Activated B cell treated with CpG ODN at 0.5 μM for 24 hours (primary cell): ENCODE results near the gene PURA. TPM values are rescaled to one million over a fixed set of nuclear protein-coding genes. Genes with fewer than 3 reads are reported as not detected.
"Not testable (repeated sequence)": the region's sequence is repeated elsewhere in the genome, so short reads cannot be mapped to it uniquely, and the experiment has no call there.

Experiments used
- ATAC-seq: fragments of 200-7000 bp; cut with Tn5 transposase; one replicate; pipeline ENCODE4 v1.10.0; 2021; ENCODE audit warnings: low read depth, mild to moderate bottlenecking, moderate library complexity
- CTCF ChIA-PET: fragments of 350-600 bp; sonication (Branson Sonifier 250); formaldehyde crosslinking; loops from one replicate; lab custom pipeline; 2021; ENCODE audit warnings: antibody characterized with exemption; lab: Charles Lee
- POLR2A ChIA-PET: fragments of 350-600 bp; sonication (Branson Sonifier 250); formaldehyde crosslinking; loops from one replicate; lab custom pipeline; 2021; ENCODE audit warnings: antibody characterized with exemption; lab: Charles Lee
- DNase-seq: peaks from one replicate; pipeline ENCODE4 v3.0.0; 2022
- H3K27ac Mint-ChIP-seq: one replicate; pipeline ENCODE4 v1.8.0; 2020; ENCODE audit warnings: mixed read lengths
- H3K27me3 Mint-ChIP-seq: one replicate; pipeline ENCODE4 v1.8.0; 2021; ENCODE audit warnings: mixed read lengths
- H3K36me3 Mint-ChIP-seq: one replicate; pipeline ENCODE4 v1.8.0; 2021; ENCODE audit warnings: low read depth, mixed read lengths
- H3K4me1 Mint-ChIP-seq: one replicate; pipeline ENCODE4 v1.8.0; 2021; ENCODE audit warnings: mixed read lengths
- H3K4me3 Mint-ChIP-seq: one replicate; pipeline ENCODE4 v1.8.0; 2020; ENCODE audit warnings: mild to moderate bottlenecking, mixed read lengths
- H3K9me3 Mint-ChIP-seq: one replicate; pipeline ENCODE4 v1.8.0; 2020; ENCODE audit warnings: mixed read lengths
- intact Hi-C: fragments of 100-400 bp; cut with micrococcal nuclease; formaldehyde crosslinking; loops from one replicate; pipeline ENCODE4 v1.15.1; 2024
- total RNA-seq: library from RNA; stranded (reverse); gene quantifications from 2 replicates; pipeline ENCODE4 v1.2.3, GENCODE V29; 2022
- TF ChIP-seq, protein P1 (sequence below): fragments of 200-600 bp; IDR thresholded peaks from one replicate; pipeline ENCODE4 v1.8.0; 2022; ENCODE audit warnings: antibody characterized with exemption, mild to moderate bottlenecking

PURA gene
- total RNA-seq, 1 donor from 2014 or later, result 14.9 TPM

DNA sequence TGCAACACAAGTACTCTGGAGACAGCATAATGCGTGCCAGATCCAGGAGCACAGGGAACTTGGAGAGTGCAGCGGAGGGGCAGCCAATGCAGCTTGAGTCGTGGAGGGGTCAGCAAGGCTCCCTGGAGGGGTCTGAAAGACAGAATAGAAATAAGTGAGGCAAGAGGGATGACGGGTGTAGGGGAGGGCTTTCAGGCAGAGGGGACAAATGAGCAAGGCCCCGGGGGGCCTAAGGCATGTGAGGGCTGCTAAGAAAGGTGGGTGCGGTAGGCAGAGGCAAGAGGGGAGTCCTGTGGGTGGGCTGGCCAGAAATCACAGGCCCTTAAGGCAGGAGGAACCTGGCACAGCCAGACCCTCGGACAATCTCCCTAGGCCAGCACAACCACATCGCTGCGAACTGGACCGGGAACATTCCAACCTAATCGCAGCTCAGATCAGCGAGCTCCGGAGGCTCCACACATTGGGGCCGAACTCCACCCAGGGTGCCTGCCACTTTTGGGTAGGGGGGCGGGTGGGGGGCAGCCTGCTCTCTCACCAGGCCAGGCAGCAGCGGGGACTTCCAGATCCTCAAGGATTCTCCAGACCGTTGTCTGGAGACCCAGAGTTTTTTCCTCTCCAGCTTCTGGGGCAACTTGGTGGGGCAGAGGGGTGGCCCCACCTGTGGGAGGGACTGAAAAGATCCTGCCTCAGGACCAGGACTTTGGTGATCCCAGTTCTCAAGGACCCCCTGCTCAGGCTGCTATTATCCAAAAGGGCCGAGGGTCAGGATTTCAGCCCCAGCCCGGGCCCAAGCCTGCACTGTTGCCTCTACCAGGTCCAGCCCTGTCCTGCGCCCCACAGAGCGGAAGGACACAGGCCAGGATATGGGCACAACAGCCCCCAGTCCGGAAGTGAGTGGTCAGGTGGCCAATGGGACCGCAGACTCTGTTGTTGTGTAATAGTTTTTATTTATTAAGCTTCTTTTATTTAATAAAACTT, 38.4 kb downstream of the PURA start:
- TF ChIP-seq, protein P1, sequence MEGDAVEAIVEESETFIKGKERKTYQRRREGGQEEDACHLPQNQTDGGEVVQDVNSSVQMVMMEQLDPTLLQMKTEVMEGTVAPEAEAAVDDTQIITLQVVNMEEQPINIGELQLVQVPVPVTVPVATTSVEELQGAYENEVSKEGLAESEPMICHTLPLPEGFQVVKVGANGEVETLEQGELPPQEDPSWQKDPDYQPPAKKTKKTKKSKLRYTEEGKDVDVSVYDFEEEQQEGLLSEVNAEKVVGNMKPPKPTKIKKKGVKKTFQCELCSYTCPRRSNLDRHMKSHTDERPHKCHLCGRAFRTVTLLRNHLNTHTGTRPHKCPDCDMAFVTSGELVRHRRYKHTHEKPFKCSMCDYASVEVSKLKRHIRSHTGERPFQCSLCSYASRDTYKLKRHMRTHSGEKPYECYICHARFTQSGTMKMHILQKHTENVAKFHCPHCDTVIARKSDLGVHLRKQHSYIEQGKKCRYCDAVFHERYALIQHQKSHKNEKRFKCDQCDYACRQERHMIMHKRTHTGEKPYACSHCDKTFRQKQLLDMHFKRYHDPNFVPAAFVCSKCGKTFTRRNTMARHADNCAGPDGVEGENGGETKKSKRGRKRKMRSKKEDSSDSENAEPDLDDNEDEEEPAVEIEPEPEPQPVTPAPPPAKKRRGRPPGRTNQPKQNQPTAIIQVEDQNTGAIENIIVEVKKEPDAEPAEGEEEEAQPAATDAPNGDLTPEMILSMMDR, result no peak
- peaks cover 8% of the 10 kb centered on the region for H3K4me1 Mint-ChIP-seq
- ChIA-PET CTCF (no interaction called here), POLR2A (no interaction called here)
- peaks cover 3% of the 10 kb centered on the region for H3K27me3 Mint-ChIP-seq
- ATAC-seq (no peak), DNase-seq (no peak)
- H3K4me3 Mint-ChIP-seq, result no peak overlapping the region
- no peaks in the 10 kb centered on the region for H3K9me3 Mint-ChIP-seq
- no peak overlapping the region for H3K27ac Mint-ChIP-seq
- intact Hi-C loops, result no loop called here
- no peaks in the 10 kb centered on the region for H3K36me3 Mint-ChIP-seq

DNA sequence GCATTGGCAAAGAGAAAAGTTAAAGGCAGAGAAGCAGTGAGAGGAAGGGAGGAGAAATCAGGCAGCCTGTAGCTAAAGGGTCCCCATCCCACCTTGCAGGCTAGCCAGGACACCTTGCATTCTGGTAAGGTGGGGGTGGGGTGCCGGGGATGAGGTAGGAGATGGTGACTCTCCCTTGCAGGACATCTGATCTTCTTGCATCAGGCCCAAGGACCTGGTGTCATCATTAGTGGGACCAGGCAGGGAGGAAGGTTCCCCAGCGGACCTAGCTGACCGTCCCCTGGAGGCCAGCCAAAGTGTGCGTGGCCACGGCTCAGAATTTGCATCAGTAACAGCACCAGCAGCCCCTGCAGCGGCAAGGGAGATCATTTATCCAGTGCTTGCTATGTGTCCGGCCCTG, 39.3 kb downstream of the PURA start:
- no peaks in the 10 kb centered on the region for H3K36me3 Mint-ChIP-seq
- TF ChIP-seq, protein P1, result no peak
- H3K9me3 Mint-ChIP-seq, result no peaks in the 10 kb centered on the region
- POLR2A ChIA-PET, result no interaction called here
- peaks cover 10% of the 10 kb centered on the region for H3K4me1 Mint-ChIP-seq
- H3K27me3 Mint-ChIP-seq, result no peaks in the 10 kb centered on the region
- intact Hi-C loops, result no loop called here
- no peak for DNase-seq
- no peak overlapping the region for H3K27ac Mint-ChIP-seq
- no peak overlapping the region for H3K4me3 Mint-ChIP-seq
- CTCF ChIA-PET, result interaction anchor here (3.0 to 4.8 kb wide), 2 partner anchors 9 to 80 kb away, joined by 8 to 65 read pairs; no protein-coding TSS in a partner anchor
- no peak for ATAC-seq

DNA sequence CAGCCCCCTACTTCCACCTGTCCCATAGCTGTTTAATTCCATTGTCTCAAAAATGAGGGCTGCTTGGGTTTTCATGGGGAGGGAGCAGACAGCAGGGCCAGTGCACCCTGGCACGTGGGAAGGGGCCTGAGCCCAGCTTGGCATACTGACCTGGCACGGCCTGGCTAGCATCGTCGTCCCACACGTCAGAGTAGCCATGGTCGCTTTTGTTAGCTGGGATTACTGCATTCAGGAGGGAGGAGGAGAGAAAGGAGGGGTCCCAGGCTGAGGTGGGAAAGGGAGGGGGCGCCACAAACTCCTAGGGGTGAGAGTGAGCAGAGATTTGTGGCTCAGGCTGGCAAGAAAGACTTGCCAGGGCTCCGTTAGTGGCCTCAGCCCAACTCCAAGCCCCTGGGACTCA, 40.0 kb downstream of the PURA start:
- H3K9me3 Mint-ChIP-seq, result no peaks in the 10 kb centered on the region
- POLR2A ChIA-PET, result no interaction called here

DNA sequence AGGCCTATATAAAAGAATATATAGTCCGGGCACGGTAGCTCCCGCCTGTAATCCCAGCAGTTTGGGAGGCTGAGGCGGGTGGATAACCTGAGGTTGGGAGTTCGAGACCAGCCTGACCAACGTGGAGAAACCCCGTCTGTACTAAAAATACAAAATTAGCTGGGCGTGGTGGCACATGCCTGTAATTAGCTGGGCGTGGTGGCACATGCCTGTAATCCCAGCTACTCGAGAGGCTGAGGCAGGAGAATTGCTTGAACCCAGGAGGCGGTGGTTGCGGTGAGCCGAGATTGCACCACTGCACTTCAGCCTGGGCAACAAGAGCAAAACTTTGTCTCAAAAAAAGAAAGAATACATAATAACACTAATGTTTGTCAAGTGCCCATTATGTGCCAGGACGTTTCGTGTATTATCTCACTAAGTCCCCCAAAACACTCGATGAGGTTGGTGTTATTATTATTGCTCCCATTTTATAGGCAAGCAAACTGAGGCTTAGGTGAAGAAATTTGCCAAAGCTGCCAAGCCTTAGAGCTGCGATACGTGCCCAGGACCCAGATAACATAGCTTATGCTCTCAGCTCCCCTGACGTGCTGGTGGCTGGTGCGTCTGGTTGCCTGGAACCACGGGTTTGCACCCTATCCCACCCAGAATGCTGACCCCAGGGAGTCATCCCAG, 40.9 kb downstream of the PURA start:
- POLR2A ChIA-PET, H3K9me3 Mint-ChIP-seq, H3K4me1 Mint-ChIP-seq, H3K27ac Mint-ChIP-seq, H3K27me3 Mint-ChIP-seq, DNase-seq, intact Hi-C loops, H3K36me3 Mint-ChIP-seq, H3K4me3 Mint-ChIP-seq, ATAC-seq: not testable (repeated sequence)
- CTCF ChIA-PET, result interaction anchor here (0.6 to 4.8 kb wide), 5 partner anchors 9 to 197 kb away, joined by 3 to 65 read pairs (median 4); no protein-coding TSS in a partner anchor

More for the DNA sequence above, 40.0 kb downstream of the PURA start:
- TF ChIP-seq, protein P1, result no peak
- ATAC-seq (no peak), DNase-seq (no peak)
- intact Hi-C loops, result no loop called here
- CTCF ChIA-PET, result interaction anchor here (1.1 to 4.8 kb wide), 3 partner anchors 8 to 81 kb away, joined by 3 to 65 read pairs (median 8); no protein-coding TSS in a partner anchor
- Mint-ChIP-seq H3K36me3 (no peaks in the 10 kb centered on the region), H3K4me3 (no peak overlapping the region), H3K27me3 (no peaks in the 10 kb centered on the region), H3K4me1 (peaks cover 10% of the 10 kb centered on the region), H3K27ac (no peak overlapping the region)

DNA sequence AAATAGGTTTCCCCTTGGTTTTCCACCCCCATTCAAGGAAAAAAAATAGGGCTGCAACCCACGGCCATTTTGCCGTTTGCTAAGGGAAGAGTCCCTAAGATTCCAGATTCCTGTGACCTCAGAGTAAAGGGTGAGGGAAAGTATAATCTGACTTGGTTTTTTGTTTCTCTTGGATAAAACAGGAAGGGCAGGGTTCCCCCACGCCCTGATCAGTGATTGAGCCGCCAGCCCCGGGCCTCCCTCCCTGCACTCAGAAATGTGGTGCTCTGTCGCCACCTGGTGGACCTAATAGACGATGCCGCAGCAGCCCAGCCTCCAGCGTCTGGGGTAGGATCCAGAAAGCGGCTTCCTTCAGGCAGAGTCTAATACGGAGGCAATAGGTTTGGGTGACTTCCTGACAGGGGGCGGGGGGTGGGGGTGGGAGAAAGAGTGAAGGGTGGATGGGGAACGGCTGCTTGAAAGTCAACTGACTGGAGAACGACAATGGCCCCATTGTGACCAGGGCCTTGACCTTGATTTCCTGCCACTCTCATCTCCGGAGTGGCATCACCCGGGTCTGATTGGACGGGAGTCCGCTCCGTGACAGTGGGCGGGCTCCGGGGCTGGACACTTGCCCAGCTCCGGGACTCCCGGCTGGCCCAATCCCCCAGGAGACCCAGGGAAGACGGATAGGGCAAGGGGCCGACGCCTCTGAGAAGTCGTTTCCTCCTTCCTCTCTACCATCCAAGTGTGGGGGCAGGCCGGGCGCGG, 43.3 kb downstream of the PURA start:
- Mint-ChIP-seq H3K9me3 (no peaks in the 10 kb centered on the region), H3K27me3 (no peaks in the 10 kb centered on the region), H3K36me3 (no peaks in the 10 kb centered on the region), H3K4me1 (peaks cover 10% of the 10 kb centered on the region), H3K4me3 (peak overlapping the region; percentile 66), H3K27ac (no peak overlapping the region)
- intact Hi-C loops, result loop anchor here (1.0 to 2.0 kb wide), 7 partner anchors 13 to 370 kb away; partner anchors contain the start of genes CYSTM1 and PURA
- POLR2A ChIA-PET, result no interaction called here
- peak; percentile 75 for DNase-seq
- TF ChIP-seq, protein P1, result no peak
- peak; percentile 100 for ATAC-seq
- CTCF ChIA-PET, result interaction anchor here (1.0 to 4.8 kb wide), 3 partner anchors 13 to 369 kb away, joined by 3 to 65 read pairs (median 4); no protein-coding TSS in a partner anchor
